Thoracic aorta (tissue), 2 donors: ENCODE data around the gene ACO1. TPM values are rescaled to one million over a fixed set of nuclear protein-coding genes. Genes with fewer than 3 reads are reported as not detected.

Source experiments
- ATAC-seq: fragments of 150-250 bp; one replicate; pipeline ENCODE4 v1.8.0; 2017; ENCODE audit warnings: low read depth; ENCODE audit not compliant: insufficient number of reproducible peaks, low FRiP score
- DNase-seq: peaks from one replicate; pipeline ENCODE4 v3.0.0-alpha.2; 2020; ENCODE audit warnings: low spot score
- H3K27ac ChIP-seq, 2 donors: fragments of 200-600 bp; sonication (generic); 1 replicate in 1 of 2; 2 replicates in 1 of 2; pipeline ENCODE4 v1.5.1; 2016; ENCODE audit warnings: mild to moderate bottlenecking in 2 of 2, moderate library complexity in 2 of 2
- H3K27me3 ChIP-seq: fragments of 200-600 bp; sonication (generic); replicated peaks from 2 replicates; pipeline ENCODE4 v1.6.0; 2016; ENCODE audit warnings: mild to moderate bottlenecking; ENCODE audit not compliant: insufficient read depth
- H3K36me3 ChIP-seq: fragments of 200-600 bp; sonication (generic); one replicate; pipeline ENCODE4 v1.5.1; 2016
- H3K4me1 ChIP-seq, 2 donors: fragments of 200-600 bp; sonication (generic); 1 replicate in 1 of 2; 2 replicates in 1 of 2; pipeline versions ENCODE4 v1.5.1 to v1.6.0; 2016; ENCODE audit warnings: low read depth in 2 of 2, mild to moderate bottlenecking in 1 of 2; ENCODE audit not compliant: control insufficient read depth in 1 of 2
- H3K4me3 ChIP-seq: fragments of 200-600 bp; sonication (generic); 2 replicates; pipeline ENCODE4 v1.5.1; 2016; ENCODE audit warnings: mild to moderate bottlenecking
- H3K9me3 ChIP-seq: fragments of 200-600 bp; sonication (generic); 2 replicates; pipeline ENCODE4 v1.5.1; 2016
- total RNA-seq, 2 donors: library from RNA; depleted of rRNA; stranded (reverse); fragments of >200 nt; gene quantifications; one replicate each; pipeline versions ENCODE4 v1.1.0 to v1.2.3, GENCODE V29; 2016
- TF ChIP-seq, protein P1 (sequence below): fragments of 200-600 bp; sonication (generic); IDR thresholded peaks from one replicate; pipeline ENCODE4 v1.5.1; 2019; ENCODE audit warnings: antibody characterized with exemption

ACO1 gene
- total RNA-seq, 2 donors from 2014 or later: 28.6 to 32.9 TPM

DNA sequence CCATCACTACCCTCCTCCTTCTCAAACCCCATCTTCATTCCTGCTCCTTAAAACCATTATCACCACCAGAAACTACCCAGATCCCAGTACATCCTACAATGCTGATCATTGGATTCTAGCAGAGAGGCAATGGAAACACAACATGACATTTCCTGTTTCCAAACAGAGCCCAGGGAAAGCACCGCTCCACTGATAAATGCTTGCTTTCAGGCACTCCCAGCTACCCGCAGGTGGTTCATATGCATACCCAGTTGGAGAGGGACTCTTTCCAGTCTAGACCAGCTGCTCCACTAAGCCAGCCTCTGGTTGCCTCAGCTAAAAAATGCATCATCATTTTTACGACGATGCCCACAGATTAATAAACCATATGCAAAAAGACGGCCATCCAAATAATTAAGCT lies 39.2 kb upstream of the ACO1 start:
- no peak for DNase-seq
- TF ChIP-seq, protein P1, sequence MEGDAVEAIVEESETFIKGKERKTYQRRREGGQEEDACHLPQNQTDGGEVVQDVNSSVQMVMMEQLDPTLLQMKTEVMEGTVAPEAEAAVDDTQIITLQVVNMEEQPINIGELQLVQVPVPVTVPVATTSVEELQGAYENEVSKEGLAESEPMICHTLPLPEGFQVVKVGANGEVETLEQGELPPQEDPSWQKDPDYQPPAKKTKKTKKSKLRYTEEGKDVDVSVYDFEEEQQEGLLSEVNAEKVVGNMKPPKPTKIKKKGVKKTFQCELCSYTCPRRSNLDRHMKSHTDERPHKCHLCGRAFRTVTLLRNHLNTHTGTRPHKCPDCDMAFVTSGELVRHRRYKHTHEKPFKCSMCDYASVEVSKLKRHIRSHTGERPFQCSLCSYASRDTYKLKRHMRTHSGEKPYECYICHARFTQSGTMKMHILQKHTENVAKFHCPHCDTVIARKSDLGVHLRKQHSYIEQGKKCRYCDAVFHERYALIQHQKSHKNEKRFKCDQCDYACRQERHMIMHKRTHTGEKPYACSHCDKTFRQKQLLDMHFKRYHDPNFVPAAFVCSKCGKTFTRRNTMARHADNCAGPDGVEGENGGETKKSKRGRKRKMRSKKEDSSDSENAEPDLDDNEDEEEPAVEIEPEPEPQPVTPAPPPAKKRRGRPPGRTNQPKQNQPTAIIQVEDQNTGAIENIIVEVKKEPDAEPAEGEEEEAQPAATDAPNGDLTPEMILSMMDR: no peak
- no peak for ATAC-seq

DNA sequence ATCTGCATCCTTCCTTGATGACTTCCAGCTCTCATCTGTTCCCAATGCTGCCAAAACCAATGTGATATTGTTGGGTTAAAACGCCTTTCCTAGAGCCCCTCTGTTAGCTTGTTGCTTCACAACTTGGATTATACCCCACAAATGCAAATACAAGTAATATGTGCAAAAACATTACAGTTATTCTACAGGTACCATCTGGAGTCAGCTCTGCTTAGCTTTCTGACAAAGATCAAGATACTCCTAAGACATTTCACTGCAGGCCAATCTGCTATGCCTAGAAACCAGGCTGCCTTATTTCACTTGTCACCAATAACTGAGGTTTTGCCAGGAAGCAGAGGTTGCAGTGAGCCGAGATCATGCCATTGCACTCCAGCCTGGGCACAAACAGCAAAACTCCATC lies 36.9 kb upstream of the ACO1 start:
- DNase-seq: no peak
- Histone ChIP-seq H3K9me3 (no peaks in the 10 kb centered on the region), H3K27me3 (no peaks in the 10 kb centered on the region), H3K27ac (no peak overlapping the region), H3K4me1 (no peaks in the 10 kb centered on the region), H3K4me3 (no peak overlapping the region), H3K36me3 (no peaks in the 10 kb centered on the region)
- TF ChIP-seq, protein P1: no peak
- no peak for ATAC-seq

More for the DNA sequence above, 39.2 kb upstream of the ACO1 start:
- Histone ChIP-seq H3K9me3 (no peaks in the 10 kb centered on the region), H3K36me3 (no peaks in the 10 kb centered on the region), H3K27me3 (no peaks in the 10 kb centered on the region), H3K4me1 (no peaks in the 10 kb centered on the region), H3K4me3 (no peak overlapping the region), H3K27ac (no peak overlapping the region)

DNA sequence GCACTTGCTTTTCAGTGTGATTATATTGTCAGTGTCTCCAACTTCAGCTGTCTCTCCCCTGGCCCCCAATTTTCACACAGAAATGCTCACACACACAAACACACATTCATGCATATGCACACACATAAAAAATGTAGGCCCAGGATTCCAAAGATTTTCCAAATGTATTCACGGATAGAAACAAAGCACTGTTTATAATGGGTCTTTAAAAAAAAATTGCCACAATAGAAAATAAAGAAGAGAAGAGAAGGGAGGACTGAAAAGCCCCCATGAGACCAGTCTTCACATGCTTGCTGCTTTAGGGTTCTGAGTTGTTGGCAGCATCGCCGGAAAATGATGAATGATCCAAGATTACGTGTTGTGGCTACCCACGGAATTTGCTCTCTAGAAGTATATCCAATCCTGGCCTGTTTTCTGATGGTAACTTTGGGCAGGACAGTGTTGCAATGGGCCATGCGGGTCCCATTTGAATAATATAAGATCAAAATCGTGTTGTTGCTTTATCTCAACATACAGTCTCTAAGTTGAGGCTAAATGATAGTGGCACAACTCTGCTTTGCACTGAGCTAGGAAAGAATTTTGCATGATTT lies 36.2 kb upstream of the ACO1 start:
- no peak for ATAC-seq
- Histone ChIP-seq H3K9me3 (no peaks in the 10 kb centered on the region), H3K4me1 (no peaks in the 10 kb centered on the region), H3K4me3 (no peak overlapping the region), H3K27me3 (no peaks in the 10 kb centered on the region), H3K36me3 (no peaks in the 10 kb centered on the region), H3K27ac (no peak overlapping the region)
- DNase-seq: no peak
- TF ChIP-seq, protein P1: no peak

DNA sequence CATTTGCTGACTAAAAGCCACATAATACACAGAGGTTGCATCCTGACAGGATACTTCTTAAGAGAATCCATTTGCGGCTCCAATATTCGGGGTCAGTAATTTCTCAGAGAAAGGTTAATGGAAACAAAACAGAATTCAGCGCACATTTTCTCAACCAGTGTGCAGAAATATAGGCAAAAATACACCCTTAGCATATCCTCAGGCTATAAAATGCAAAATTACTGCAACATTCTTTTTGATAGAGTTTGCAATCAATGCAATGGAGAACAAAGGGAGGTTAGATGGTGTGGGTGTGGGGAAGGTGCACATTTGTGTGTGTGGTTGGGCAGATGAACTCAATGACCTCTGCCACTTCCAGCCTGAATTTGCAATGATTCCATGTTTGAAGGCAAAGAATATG lies 35.4 kb upstream of the ACO1 start:
- DNase-seq (no peak), ATAC-seq (no peak)
- TF ChIP-seq, protein P1: no peak
- Histone ChIP-seq H3K4me1 (no peaks in the 10 kb centered on the region), H3K36me3 (no peaks in the 10 kb centered on the region), H3K27me3 (no peaks in the 10 kb centered on the region), H3K9me3 (no peaks in the 10 kb centered on the region), H3K4me3 (no peak overlapping the region), H3K27ac (no peak overlapping the region)

DNA sequence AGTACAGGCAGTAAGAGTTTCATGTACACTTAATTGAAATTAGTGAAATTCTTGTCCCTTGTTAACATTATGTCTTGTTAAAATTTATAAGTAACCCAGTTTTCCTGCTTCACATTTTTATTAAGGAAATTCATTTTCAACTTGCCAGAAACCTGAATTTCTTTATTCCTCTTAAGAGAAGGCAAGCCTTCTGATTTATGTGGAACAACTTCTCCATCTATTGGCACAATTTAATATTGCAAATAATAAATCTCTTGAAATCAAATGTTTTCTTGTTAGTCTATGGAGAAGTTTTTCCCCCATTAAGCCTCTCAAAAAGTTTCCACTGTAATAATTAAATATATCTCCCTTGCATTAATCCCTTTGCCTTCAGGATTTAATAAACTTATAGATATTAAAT lies 33.8 kb upstream of the ACO1 start:
- Histone ChIP-seq H3K4me3 (no peak overlapping the region), H3K9me3 (no peaks in the 10 kb centered on the region), H3K36me3 (no peaks in the 10 kb centered on the region), H3K4me1 (no peaks in the 10 kb centered on the region), H3K27ac (no peak overlapping the region), H3K27me3 (no peaks in the 10 kb centered on the region)
- ATAC-seq: no peak
- TF ChIP-seq, protein P1: peak; percentile 9
- DNase-seq: no peak
